ENCODE data around the gene RPL36A.

DNA sequence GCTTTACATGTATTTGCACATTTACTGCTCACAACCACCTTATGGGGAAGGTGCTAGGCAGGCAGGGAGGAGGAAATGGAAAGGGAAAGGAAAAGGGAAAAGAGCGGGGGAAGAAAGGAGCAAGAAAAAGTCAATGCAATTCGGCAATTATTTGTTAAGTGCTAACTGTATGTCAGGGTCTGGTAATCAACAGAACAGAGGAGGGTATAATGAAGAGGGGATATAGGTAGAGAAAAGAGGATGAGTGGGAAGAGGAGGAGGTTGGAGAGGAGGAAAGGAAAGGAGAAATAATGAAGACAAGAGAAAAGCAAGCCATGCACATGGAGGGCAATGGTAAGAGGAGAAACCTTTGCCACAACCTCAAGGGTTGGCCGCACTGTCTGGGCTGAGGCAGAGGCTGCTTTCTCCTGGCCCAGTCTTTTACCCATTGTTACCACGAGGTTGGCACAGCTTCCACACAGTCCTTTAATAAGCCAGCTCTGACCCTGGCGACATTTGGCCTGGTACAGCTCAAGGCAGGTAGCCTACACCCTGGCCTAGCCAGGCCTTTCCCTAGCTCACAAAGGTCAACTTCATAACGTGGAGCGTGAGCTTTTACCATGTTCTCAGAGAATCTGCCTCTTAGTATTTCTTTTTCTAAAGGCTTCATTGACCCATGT, 5.7 kb upstream of the RPL36A start:
- TF ChIP-seq ZNF766 (CRISPR knock-in tag; conservative IDR thresholded peaks at IDR 0.05) (no peak), ZNF239 (CRISPR knock-in tag; IDR thresholded peaks at IDR 0.05) (no peak), ADNP (tag; IDR thresholded peaks at IDR 0.05) (no peak), FOSL1 (tag; conservative IDR thresholded peaks at IDR 0.05) (no peak), E2F5 (CRISPR knock-in tag; IDR thresholded peaks at IDR 0.05) (no peak), KAT2B (IDR thresholded peaks at IDR 0.05; ENCODE audit: low read depth, low read length) (no peak)

Measured in K562 (cell line).